ENCODE results near the gene CACNA2D3.

Gene CACNA2D3

DNA sequence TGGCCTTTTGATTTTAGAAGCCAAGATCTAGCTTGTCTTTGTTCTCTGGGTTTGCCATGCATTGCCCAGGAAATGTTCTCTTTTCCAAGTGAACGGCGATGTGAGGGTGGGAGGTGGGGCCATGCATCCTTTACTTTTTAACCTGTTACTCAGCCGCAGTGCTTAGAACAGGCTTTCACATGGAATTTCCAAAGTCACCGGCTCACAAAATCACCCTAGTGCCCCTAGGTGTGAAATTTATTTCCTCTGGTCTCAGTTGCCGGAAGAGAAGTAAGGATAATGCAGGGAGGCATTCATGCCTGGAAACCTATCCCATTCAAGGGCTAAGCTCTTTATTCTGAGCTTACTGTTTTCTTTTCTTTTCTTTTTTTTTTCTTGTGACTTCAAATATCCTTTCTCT, 93.2 kb downstream of the CACNA2D3 start:
- peaks cover 10% of the 10 kb centered on the region for H3K4me1 ChIP-seq (ENCODE audit: control insufficient read depth, insufficient read depth, low read length, poor library complexity, severe bottlenecking)
- 89 to 100% methylated on average over 1 to 5 of the region's 5 CpGs for WGBS, 2 experiments (ENCODE audit: insufficient coverage in 2 of 2)
- H3K36me3 ChIP-seq (ENCODE audit: control insufficient read depth, insufficient read depth, low read length), result no peaks in the 10 kb centered on the region
- H3K27ac ChIP-seq (ENCODE audit: low read depth, low read length, severe bottlenecking), result no peak overlapping the region
- peaks cover 10% of the 10 kb centered on the region for H3K9me3 ChIP-seq (ENCODE audit: control insufficient read depth, low read length)
- no peak overlapping the region for H3K4me3 ChIP-seq (ENCODE audit: extremely low read depth, insufficient read depth, low read length, poor library complexity, severe bottlenecking)

DNA sequence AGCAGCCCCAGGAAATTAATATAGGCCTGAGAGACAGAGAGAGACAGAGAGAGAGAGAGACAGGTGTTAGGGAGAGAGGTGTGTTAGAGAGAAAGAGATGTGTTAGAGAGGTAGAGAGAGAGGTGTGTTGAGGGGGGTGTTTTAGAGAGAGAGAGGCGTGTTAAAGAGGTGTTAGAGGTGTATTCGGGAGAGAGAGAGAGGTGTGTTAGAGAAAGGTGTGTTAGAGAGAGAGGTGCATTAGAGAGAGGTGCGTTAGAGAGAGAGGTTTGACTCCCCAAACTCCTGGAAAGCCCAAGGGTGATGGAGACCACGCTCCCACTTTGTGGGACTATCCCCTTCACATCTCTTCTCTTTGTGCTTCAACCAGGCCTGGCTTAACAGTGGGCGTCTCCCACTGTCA, 95.5 kb downstream of the CACNA2D3 start:
- Histone ChIP-seq H3K4me1 (ENCODE audit: control insufficient read depth, insufficient read depth, low read length, poor library complexity, severe bottlenecking) (peaks cover 10% of the 10 kb centered on the region), H3K4me3 (ENCODE audit: extremely low read depth, insufficient read depth, low read length, poor library complexity, severe bottlenecking) (no peak overlapping the region), H3K9me3 (ENCODE audit: control insufficient read depth, low read length) (peaks cover 5% of the 10 kb centered on the region), H3K36me3 (ENCODE audit: control insufficient read depth, insufficient read depth, low read length) (no peaks in the 10 kb centered on the region), H3K27ac (ENCODE audit: low read depth, low read length, severe bottlenecking) (no peak overlapping the region)
- 83 to 89% methylated on average over 4 to 5 of the region's 5 CpGs for WGBS, 2 experiments (ENCODE audit: insufficient coverage in 2 of 2)

DNA sequence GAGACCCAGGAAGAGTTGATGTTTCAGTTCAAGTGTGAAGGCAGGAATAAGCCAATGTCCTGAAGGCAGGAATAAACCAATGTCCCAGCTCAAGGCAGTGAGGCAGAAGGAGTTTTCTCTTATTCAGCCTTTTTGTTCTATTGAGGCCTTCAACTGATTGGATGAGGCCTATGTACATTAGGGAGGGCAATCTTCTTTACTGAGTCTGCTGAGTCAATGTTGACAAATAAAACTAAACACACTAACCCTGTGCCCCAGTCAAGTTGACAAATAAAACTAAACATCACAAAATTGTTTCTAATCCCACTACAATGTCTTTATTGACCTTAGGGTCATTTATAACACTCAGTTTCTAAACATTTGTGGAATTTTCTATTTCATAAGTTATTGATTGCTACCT, 100.0 kb downstream of the CACNA2D3 start:
- Histone ChIP-seq H3K9me3 (ENCODE audit: control insufficient read depth, low read length) (no peaks in the 10 kb centered on the region), H3K4me1 (ENCODE audit: control insufficient read depth, insufficient read depth, low read length, poor library complexity, severe bottlenecking) (no peaks in the 10 kb centered on the region), H3K36me3 (ENCODE audit: control insufficient read depth, insufficient read depth, low read length) (no peaks in the 10 kb centered on the region)

DNA sequence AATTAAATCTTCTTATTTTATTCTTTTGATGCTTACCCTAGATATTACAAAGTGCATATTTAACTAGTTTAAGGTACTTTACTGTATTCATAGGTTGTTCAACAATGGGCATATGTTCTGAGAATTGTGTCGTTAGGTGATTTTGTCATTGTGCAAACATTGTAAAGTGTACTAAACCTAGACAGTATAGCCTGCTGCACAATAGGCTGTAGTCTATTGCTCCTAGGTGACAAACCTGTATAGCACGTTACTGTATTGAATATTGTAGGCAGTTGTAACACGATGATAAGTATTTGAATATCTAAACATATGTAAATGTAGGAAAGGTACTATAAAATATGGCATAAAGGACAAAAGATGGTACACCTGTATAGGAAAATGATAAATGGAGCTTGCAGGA, 100.7 kb downstream of the CACNA2D3 start:
- WGBS, 2 experiments (ENCODE audit: insufficient coverage in 2 of 2), result 88 to 90% methylated on average over 1 to 3 of the region's 3 CpGs

More for the DNA sequence above, 100.0 kb downstream of the CACNA2D3 start:
- Histone ChIP-seq H3K4me3 (ENCODE audit: extremely low read depth, insufficient read depth, low read length, poor library complexity, severe bottlenecking) (no peak overlapping the region), H3K27ac (ENCODE audit: low read depth, low read length, severe bottlenecking) (no peak overlapping the region)

DNA sequence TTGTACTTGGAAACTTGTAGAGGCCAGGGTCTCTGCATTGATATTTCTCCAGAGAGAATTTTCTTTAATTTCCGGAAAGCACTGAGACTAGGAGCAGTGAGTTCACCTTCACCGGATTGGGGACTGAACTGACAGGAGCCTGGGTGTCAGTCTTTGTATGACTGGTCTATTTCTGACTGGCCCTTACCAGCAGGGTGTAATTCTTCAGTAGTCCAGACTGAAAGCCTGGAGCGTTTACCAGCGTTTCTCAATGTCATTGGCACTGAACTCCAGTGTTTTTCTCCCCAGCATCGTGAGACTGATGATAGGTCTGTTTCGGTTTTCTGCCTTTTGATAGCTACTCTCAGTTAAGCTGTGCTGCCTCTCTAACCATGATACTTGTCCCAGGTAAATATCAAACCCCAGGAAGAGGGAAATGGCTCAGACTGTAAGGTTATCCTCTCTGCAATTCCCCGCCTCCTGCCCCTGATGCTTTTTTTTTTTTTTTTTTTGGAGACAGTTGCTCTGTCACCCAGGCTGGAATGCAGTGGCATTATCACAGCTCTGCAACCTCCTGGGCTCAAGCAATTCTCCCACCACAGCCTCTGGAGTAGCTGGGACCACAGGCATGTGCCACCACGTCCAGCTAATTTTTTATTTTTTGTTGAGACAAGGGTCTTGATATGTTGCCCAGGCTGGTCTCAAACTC, 103.6 kb downstream of the CACNA2D3 start:
- H3K4me3 ChIP-seq (ENCODE audit: extremely low read depth, insufficient read depth, low read length, poor library complexity, severe bottlenecking), result no peak overlapping the region
- H3K4me1 ChIP-seq (ENCODE audit: control insufficient read depth, insufficient read depth, low read length, poor library complexity, severe bottlenecking), result no peaks in the 10 kb centered on the region
- no peak overlapping the region for H3K27ac ChIP-seq (ENCODE audit: low read depth, low read length, severe bottlenecking)
- no peaks in the 10 kb centered on the region for H3K9me3 ChIP-seq (ENCODE audit: control insufficient read depth, low read length)
- no peaks in the 10 kb centered on the region for H3K36me3 ChIP-seq (ENCODE audit: control insufficient read depth, insufficient read depth, low read length)
- WGBS, 2 experiments (ENCODE audit: insufficient coverage in 2 of 2), result 69 to 76% methylated on average over 6 to 7 of the region's 8 CpGs

More for the DNA sequence above, 100.7 kb downstream of the CACNA2D3 start:
- no peaks in the 10 kb centered on the region for H3K9me3 ChIP-seq (ENCODE audit: control insufficient read depth, low read length)
- no peaks in the 10 kb centered on the region for H3K36me3 ChIP-seq (ENCODE audit: control insufficient read depth, insufficient read depth, low read length)
- no peak overlapping the region for H3K27ac ChIP-seq (ENCODE audit: low read depth, low read length, severe bottlenecking)
- H3K4me3 ChIP-seq (ENCODE audit: extremely low read depth, insufficient read depth, low read length, poor library complexity, severe bottlenecking), result no peak overlapping the region
- H3K4me1 ChIP-seq (ENCODE audit: control insufficient read depth, insufficient read depth, low read length, poor library complexity, severe bottlenecking), result no peaks in the 10 kb centered on the region

DNA sequence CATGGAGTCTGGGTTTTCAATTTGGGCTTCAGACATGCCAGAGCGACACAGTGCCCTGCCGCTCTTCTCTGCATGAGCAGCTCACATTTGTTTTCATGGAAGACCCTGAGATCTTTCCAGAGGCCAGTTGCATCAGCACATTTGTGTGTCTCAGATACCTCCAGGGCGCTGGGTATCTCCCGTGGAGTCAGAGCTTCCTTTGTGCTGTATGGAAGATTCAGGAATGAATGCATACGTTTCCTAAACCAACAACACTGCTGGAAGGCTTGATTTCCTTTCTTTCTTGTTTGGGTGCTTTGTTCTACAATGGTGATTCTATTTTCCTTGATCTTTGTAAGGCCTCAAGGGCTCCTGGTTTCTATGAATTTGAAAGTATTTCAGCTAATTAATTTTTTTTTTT, 106.5 kb downstream of the CACNA2D3 start:
- WGBS, 2 experiments (ENCODE audit: insufficient coverage in 2 of 2), result 77 to 78% methylated on average over 3 to 4 of the region's 5 CpGs
- H3K4me1 ChIP-seq (ENCODE audit: control insufficient read depth, insufficient read depth, low read length, poor library complexity, severe bottlenecking), result no peaks in the 10 kb centered on the region
- no peak overlapping the region for H3K27ac ChIP-seq (ENCODE audit: low read depth, low read length, severe bottlenecking)
- H3K9me3 ChIP-seq (ENCODE audit: control insufficient read depth, low read length), result no peaks in the 10 kb centered on the region
- no peak overlapping the region for H3K4me3 ChIP-seq (ENCODE audit: extremely low read depth, insufficient read depth, low read length, poor library complexity, severe bottlenecking)
- H3K36me3 ChIP-seq (ENCODE audit: control insufficient read depth, insufficient read depth, low read length), result no peaks in the 10 kb centered on the region

DNA sequence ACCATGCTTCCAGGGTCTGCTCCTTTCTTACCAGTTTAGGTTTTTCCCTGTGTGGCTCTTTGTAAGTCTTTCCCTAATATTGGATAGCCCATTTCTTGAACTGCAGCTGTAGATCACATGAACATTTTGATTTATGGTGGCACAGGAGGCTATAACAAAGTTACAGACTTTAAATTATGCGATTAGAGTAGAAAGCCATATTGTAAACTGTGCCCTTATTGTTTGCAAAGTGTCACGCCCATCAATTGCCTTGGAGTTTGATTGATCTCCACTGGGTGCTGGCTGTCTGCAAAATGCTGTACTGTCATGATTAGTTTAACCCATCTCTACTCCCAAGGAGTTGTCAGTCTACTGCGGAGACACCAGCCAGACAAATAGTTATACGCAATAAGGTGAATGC, 110.3 kb downstream of the CACNA2D3 start:
- WGBS, 2 experiments (ENCODE audit: insufficient coverage in 2 of 2), result 89 to 93% methylated on average over 3 of the region's 4 CpGs
- H3K9me3 ChIP-seq (ENCODE audit: control insufficient read depth, low read length), result no peaks in the 10 kb centered on the region
- no peak overlapping the region for H3K27ac ChIP-seq (ENCODE audit: low read depth, low read length, severe bottlenecking)
- H3K4me3 ChIP-seq (ENCODE audit: extremely low read depth, insufficient read depth, low read length, poor library complexity, severe bottlenecking), result no peak overlapping the region
- no peaks in the 10 kb centered on the region for H3K4me1 ChIP-seq (ENCODE audit: control insufficient read depth, insufficient read depth, low read length, poor library complexity, severe bottlenecking)
- no peaks in the 10 kb centered on the region for H3K36me3 ChIP-seq (ENCODE audit: control insufficient read depth, insufficient read depth, low read length)

DNA sequence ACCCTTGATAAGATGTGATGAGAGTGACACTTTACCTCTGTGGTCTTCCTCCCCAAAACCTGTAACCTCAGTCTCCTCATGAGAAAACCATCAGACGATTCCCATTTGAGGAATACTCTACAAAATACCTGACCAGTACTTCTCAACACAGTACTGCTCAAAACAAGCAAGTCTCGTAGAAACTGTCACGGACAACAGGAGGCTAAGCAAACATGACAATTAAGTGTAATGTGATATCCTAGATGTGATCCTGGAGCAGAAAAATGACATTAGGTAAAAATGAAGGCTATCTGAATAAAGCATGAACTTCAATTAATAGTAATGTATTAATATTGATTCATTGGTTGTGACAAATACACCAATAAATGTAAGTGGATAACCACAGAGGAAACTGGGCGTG, 113.6 kb downstream of the CACNA2D3 start:
- Histone ChIP-seq H3K4me3 (ENCODE audit: extremely low read depth, insufficient read depth, low read length, poor library complexity, severe bottlenecking) (no peak overlapping the region), H3K27ac (ENCODE audit: low read depth, low read length, severe bottlenecking) (no peak overlapping the region), H3K4me1 (ENCODE audit: control insufficient read depth, insufficient read depth, low read length, poor library complexity, severe bottlenecking) (no peaks in the 10 kb centered on the region), H3K36me3 (ENCODE audit: control insufficient read depth, insufficient read depth, low read length) (no peaks in the 10 kb centered on the region), H3K9me3 (ENCODE audit: control insufficient read depth, low read length) (no peaks in the 10 kb centered on the region)
- 67% methylated on average over 1 of the region's 4 CpGs; no CpG with 5 or more reads in 1 of the 2 experiments for WGBS, 2 experiments (ENCODE audit: insufficient coverage in 2 of 2)

DNA sequence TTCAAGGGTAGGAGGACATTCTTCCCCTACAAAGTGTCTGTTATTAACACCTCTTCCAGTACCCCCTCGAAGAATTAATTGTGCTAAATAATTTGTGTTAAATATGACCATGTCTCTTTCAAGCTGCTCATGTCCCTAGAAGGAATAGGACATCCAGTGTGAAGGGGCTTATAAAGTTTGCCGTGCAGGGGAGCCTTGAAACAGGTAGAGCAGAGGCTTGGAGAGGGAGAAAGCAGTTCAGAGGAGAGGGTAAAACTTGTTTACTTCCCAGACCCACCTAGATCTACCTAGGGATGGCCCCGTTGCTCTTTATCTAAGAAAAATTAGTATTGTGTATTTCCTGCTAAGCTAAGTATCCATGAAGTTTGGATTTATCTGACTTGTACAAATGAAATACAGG, 114.8 kb downstream of the CACNA2D3 start:
- Histone ChIP-seq H3K27ac (ENCODE audit: low read depth, low read length, severe bottlenecking) (no peak overlapping the region), H3K9me3 (ENCODE audit: control insufficient read depth, low read length) (no peaks in the 10 kb centered on the region), H3K36me3 (ENCODE audit: control insufficient read depth, insufficient read depth, low read length) (no peaks in the 10 kb centered on the region), H3K4me1 (ENCODE audit: control insufficient read depth, insufficient read depth, low read length, poor library complexity, severe bottlenecking) (no peaks in the 10 kb centered on the region), H3K4me3 (ENCODE audit: extremely low read depth, insufficient read depth, low read length, poor library complexity, severe bottlenecking) (no peak overlapping the region)
- WGBS, 2 experiments (ENCODE audit: insufficient coverage in 2 of 2), result 100% methylated on average over 1 of the region's 3 CpGs; no CpG with 5 or more reads in 1 of the 2 experiments

DNA sequence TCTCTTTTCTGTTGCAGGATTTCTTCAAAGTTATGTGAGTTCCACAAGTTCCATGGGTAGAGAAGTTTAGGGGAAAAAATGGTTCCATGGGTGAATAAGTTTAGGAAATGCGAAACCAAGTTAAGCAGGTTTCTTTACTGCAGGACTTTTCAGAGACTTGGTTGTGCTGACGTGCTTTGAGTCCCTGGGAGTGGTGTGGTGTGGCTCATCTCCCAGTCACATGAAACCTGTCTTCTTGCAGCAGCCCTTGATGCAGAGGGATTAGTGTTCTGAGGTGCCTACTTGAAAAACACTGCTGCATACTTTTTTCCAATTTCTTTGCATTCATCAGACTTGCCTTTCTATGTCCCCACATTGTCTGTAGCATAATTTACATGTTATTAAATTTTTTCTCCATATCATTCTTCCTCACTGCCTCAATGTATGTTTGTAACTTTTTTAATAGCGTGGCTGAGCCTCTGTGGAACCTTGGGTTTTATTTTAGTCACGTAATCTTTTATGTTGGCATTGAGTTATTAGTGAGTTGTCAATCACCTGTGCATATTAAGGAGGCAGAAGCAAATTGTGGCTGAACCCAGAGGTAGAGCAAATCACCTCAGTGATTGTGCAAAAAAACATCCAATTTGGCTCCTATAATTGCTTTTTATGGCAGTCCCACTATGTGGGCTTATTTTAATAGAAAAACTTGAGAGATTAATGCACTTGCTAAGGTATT, 115.6 kb downstream of the CACNA2D3 start:
- H3K4me1 ChIP-seq (ENCODE audit: control insufficient read depth, insufficient read depth, low read length, poor library complexity, severe bottlenecking), result no peaks in the 10 kb centered on the region
- H3K36me3 ChIP-seq (ENCODE audit: control insufficient read depth, insufficient read depth, low read length), result no peaks in the 10 kb centered on the region
- 88 to 94% methylated on average over 2 to 3 of the region's 4 CpGs for WGBS, 2 experiments (ENCODE audit: insufficient coverage in 2 of 2)
- H3K4me3 ChIP-seq (ENCODE audit: extremely low read depth, insufficient read depth, low read length, poor library complexity, severe bottlenecking), result no peak overlapping the region
- H3K9me3 ChIP-seq (ENCODE audit: control insufficient read depth, low read length), result no peaks in the 10 kb centered on the region
- H3K27ac ChIP-seq (ENCODE audit: low read depth, low read length, severe bottlenecking), result no peak overlapping the region

DNA sequence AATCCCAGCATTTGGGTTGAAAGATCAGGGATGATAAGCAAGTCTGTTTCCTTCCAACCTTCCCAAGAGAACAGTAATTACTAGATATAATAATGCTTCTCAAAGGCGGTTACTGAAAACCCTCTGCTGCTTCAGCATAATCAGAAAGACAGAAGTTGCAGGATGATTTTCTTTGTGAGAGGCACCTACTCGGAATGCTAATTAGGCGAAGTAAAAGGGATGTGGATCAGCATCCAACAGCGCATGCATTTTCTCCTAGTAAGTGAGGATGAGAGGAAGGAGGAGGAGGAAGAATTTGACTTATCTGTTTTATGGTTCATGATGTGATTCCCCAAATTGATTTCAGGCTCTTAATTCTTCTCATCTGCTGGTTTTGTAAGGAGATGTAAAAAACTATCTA, 118.0 kb downstream of the CACNA2D3 start:
- H3K36me3 ChIP-seq (ENCODE audit: control insufficient read depth, insufficient read depth, low read length), result no peaks in the 10 kb centered on the region
- 88 to 90% methylated on average over 4 of the region's 4 CpGs for WGBS, 2 experiments (ENCODE audit: insufficient coverage in 2 of 2)
- no peak overlapping the region for H3K4me3 ChIP-seq (ENCODE audit: extremely low read depth, insufficient read depth, low read length, poor library complexity, severe bottlenecking)
- no peaks in the 10 kb centered on the region for H3K4me1 ChIP-seq (ENCODE audit: control insufficient read depth, insufficient read depth, low read length, poor library complexity, severe bottlenecking)
- no peaks in the 10 kb centered on the region for H3K9me3 ChIP-seq (ENCODE audit: control insufficient read depth, low read length)
- H3K27ac ChIP-seq (ENCODE audit: low read depth, low read length, severe bottlenecking), result no peak overlapping the region

All from mesodermal cell (in vitro differentiated cells).